Measurements from ENCODE around the gene IFNAR2. TPM values are rescaled to one million over a fixed set of nuclear protein-coding genes. Genes with fewer than 3 reads are reported as not detected.

The IFNAR2 gene
- total and polyA plus RNA-seq, 11 donors, result 6.5 to 46.7 (median 12.0) TPM

DNA sequence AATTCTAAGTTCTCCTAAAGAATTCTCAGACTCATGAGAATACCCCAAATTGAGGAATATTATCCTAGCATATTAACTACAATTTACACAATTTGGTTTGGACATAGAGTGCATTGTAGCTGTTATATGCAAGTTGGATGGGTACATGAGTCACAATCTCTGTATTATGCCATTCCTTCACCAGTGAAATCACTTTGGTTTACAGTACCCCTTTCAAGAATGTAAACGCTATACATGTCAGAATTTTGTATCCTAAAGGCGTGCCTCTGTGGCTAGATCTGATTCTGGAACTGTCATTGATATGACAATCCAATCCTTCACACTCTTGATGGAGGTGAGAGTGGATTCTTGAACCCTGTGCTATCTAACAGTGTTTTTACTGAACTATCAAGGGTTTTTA is 29.7 kb downstream of the IFNAR2 start:
- peaks cover 0 to 86% (median 76%) of the 10 kb centered on the region in 9 donors for H3K36me3 ChIP-seq
- TF ChIP-seq, protein P1, sequence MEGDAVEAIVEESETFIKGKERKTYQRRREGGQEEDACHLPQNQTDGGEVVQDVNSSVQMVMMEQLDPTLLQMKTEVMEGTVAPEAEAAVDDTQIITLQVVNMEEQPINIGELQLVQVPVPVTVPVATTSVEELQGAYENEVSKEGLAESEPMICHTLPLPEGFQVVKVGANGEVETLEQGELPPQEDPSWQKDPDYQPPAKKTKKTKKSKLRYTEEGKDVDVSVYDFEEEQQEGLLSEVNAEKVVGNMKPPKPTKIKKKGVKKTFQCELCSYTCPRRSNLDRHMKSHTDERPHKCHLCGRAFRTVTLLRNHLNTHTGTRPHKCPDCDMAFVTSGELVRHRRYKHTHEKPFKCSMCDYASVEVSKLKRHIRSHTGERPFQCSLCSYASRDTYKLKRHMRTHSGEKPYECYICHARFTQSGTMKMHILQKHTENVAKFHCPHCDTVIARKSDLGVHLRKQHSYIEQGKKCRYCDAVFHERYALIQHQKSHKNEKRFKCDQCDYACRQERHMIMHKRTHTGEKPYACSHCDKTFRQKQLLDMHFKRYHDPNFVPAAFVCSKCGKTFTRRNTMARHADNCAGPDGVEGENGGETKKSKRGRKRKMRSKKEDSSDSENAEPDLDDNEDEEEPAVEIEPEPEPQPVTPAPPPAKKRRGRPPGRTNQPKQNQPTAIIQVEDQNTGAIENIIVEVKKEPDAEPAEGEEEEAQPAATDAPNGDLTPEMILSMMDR (IDR thresholded peaks at IDR 0.05), result no peak
- no peak for TF ChIP-seq POLR2A (IDR thresholded peaks at IDR 0.05)
- 87 to 93% (median 91%) methylated on average over 2 of the region's 2 CpGs for WGBS, 4 donors
- DNase-seq (no peak), ATAC-seq (no peak)
- H3K27me3 ChIP-seq, result no peaks in the 10 kb centered on the region
- intact Hi-C loops (cut with DNase I), result loop anchor here in 1 of 10 donors (10.0 kb wide), 1 partner anchor 65 kb away; the partner anchor contains the start of gene IFNAR1
- peak overlapping the region in 1 of 12 donors; percentile 78 for H3K27ac ChIP-seq
- H3K4me3 ChIP-seq, result no peak overlapping the region
- H3K9me3 ChIP-seq, result peaks cover 0 to 8% (median 0%) of the 10 kb centered on the region in 12 donors
- peaks cover 0 to 40% (median 0%) of the 10 kb centered on the region in 12 donors for H3K4me1 ChIP-seq

DNA sequence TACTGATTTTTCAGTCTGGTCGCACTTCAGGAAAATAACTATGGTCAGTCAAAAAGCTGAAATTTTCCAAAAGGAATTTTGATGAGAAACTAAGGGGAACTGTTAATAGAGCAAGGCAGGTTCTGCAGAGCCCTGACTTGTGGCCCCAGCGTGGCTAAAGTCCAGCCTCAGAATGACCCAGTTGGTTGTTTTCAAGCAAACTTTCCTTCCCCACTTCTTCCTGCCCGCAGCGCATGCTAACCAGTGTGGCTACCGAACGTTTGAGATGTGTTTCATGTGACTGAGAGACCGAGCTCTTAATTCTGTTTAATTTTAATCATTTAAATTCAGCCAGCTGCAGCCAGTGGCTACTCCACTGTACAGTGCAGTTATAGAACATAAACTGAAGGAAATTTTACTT is 30.3 kb downstream of the IFNAR2 start:
- TF ChIP-seq POLR2A (IDR thresholded peaks at IDR 0.05), result no peak
- TF ChIP-seq, protein P1 (IDR thresholded peaks at IDR 0.05), result no peak
- no peak for ATAC-seq
- no peak for DNase-seq
- Histone ChIP-seq H3K36me3 (peaks cover 0 to 84% (median 71%) of the 10 kb centered on the region in 9 donors), H3K4me1 (peaks cover 0 to 46% (median 0%) of the 10 kb centered on the region in 12 donors), H3K4me3 (no peak overlapping the region), H3K27me3 (no peaks in the 10 kb centered on the region), H3K9me3 (peaks cover 0 to 8% (median 0%) of the 10 kb centered on the region in 12 donors), H3K27ac (peak overlapping the region in 1 of 12 donors; percentile 78)
- intact Hi-C loops (cut with DNase I), result loop anchor here in 2 of 10 donors (10.0 kb wide), 1 partner anchor 65 kb away; the partner anchor contains the start of gene IFNAR1 (in 2 of the 2)
- 77 to 84% (median 79%) methylated on average over 7 of the region's 7 CpGs for WGBS, 4 donors

DNA sequence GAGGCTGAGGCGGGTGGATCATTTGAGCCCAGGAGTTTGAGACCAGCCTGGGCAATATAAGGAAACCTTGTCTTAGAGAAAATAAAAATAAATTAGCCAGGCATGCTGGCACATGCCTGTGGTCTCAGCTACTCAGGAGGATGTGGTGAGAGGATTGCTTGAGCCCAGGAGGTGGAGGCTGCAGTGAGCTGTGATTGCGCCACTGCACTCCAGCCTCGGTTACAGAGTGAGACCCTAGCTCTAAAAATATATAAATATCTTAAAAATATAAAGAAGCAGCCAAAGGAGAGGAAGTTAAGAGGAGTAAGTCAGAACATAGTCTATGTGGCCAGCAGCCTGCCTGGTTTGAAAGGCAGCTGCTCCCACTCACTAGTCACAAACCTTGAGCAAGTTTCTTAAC is 31.9 kb downstream of the IFNAR2 start:
- TF ChIP-seq POLR2A (IDR thresholded peaks at IDR 0.05), result no peak
- TF ChIP-seq, protein P1 (IDR thresholded peaks at IDR 0.05), result no peak
- peaks cover 0 to 68% (median 54%) of the 10 kb centered on the region in 9 donors for H3K36me3 ChIP-seq

DNA sequence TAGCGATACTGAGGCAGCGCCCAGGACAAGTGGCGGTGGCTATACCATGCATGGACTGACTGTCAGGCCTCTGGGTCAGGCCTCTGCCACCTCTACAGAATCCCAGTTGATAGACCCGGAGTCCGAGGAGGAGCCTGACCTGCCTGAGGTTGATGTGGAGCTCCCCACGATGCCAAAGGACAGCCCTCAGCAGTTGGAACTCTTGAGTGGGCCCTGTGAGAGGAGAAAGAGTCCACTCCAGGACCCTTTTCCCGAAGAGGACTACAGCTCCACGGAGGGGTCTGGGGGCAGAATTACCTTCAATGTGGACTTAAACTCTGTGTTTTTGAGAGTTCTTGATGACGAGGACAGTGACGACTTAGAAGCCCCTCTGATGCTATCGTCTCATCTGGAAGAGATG is 33.2 kb downstream of the IFNAR2 start:
- ATAC-seq (no peak), DNase-seq (no peak)
- Histone ChIP-seq H3K4me1 (peaks cover 0 to 67% (median 13%) of the 10 kb centered on the region in 12 donors), H3K4me3 (no peak overlapping the region), H3K27me3 (no peaks in the 10 kb centered on the region), H3K36me3 (peaks cover 0 to 55% (median 42%) of the 10 kb centered on the region in 9 donors), H3K27ac (no peak overlapping the region), H3K9me3 (peaks cover 0 to 5% (median 0%) of the 10 kb centered on the region in 12 donors)
- 95 to 99% (median 97%) methylated on average over 11 of the region's 11 CpGs for WGBS, 4 donors
- intact Hi-C loops (cut with DNase I), result loop anchor here in 1 of 10 donors (10.0 kb wide), 1 partner anchor 62 kb away; the partner anchor contains the start of gene IFNAR1
- TF ChIP-seq POLR2A (IDR thresholded peaks at IDR 0.05), result no peak
- TF ChIP-seq, protein P1 (IDR thresholded peaks at IDR 0.05), result no peak

More for the DNA sequence above, 31.9 kb downstream of the IFNAR2 start:
- no peak for ATAC-seq
- no peak for DNase-seq
- intact Hi-C loops (cut with DNase I), result loop anchor here in 1 of 10 donors (10.0 kb wide), 1 partner anchor 63 kb away; the partner anchor contains the start of gene IFNAR1
- Histone ChIP-seq H3K9me3 (peaks cover 0 to 8% (median 0%) of the 10 kb centered on the region in 12 donors), H3K4me3 (no peak overlapping the region), H3K4me1 (peaks cover 0 to 56% (median 6%) of the 10 kb centered on the region in 12 donors), H3K27me3 (no peaks in the 10 kb centered on the region), H3K27ac (peak overlapping the region in 1 of 12 donors; percentile 78)
- 82 to 84% (median 83%) methylated on average over 3 of the region's 3 CpGs for WGBS, 4 donors

All from heart left ventricle (tissue), 16 donors.